Measurements from ENCODE around the gene FTO.

FTO gene

GRCh38 chr16:53755026-53755910 is 51.3 kb downstream of the FTO start:
- DNase-seq (ENCODE audit: low read depth): peak; percentile 80

- no peak for DNase-seq (ENCODE audit: low read depth)
Measured at GRCh38 chr16:53756275-53756996, 52.5 kb downstream of the FTO start.

- DNase-seq (ENCODE audit: low read depth): no peak
Measured at GRCh38 chr16:53757971-53758609, 54.1 kb downstream of the FTO start.

GRCh38 chr16:53761962-53762703 is 58.2 kb downstream of the FTO start:
- peak; percentile 56 for DNase-seq (ENCODE audit: low read depth)

- DNase-seq (ENCODE audit: low read depth): peak; percentile 79
Measured at GRCh38 chr16:53766304-53767016, 62.5 kb downstream of the FTO start.

GRCh38 chr16:53768167-53768566 is 64.2 kb downstream of the FTO start:
- peak; percentile 65 for DNase-seq (ENCODE audit: low read depth)

- peak; percentile 96 for DNase-seq (ENCODE audit: low read depth)
Measured at GRCh38 chr16:53768593-53768992, 64.6 kb downstream of the FTO start.

- DNase-seq (ENCODE audit: low read depth): no peak
Measured at GRCh38 chr16:53769185-53769584, 65.2 kb downstream of the FTO start.

- DNase-seq (ENCODE audit: low read depth): no peak
Measured at GRCh38 chr16:53769787-53770186, 65.8 kb downstream of the FTO start.

GRCh38 chr16:53770641-53771040 is 66.7 kb downstream of the FTO start:
- DNase-seq (ENCODE audit: low read depth): peak; percentile 44

GRCh38 chr16:53771655-53772497 is 67.9 kb downstream of the FTO start:
- peak; percentile 47 for DNase-seq (ENCODE audit: low read depth)

GRCh38 chr16:53773150-53773846 is 69.3 kb downstream of the FTO start:
- DNase-seq (ENCODE audit: low read depth): peak; percentile 87

- peak; percentile 66 for DNase-seq (ENCODE audit: low read depth)
Measured at GRCh38 chr16:53773881-53774280, 69.9 kb downstream of the FTO start.

GRCh38 chr16:53775106-53775820 is 71.3 kb downstream of the FTO start:
- no peak for DNase-seq (ENCODE audit: low read depth)

- peak; percentile 94 for DNase-seq (ENCODE audit: low read depth)
Measured at GRCh38 chr16:53775821-53776431, 72.0 kb downstream of the FTO start.

GRCh38 chr16:53779186-53779585 is 75.2 kb downstream of the FTO start:
- no peak for DNase-seq (ENCODE audit: low read depth)

GRCh38 chr16:53780051-53780450 is 76.1 kb downstream of the FTO start:
- no peak for DNase-seq (ENCODE audit: low read depth)

- peak; percentile 71 for DNase-seq (ENCODE audit: low read depth)
Measured at GRCh38 chr16:53781023-53781605, 77.2 kb downstream of the FTO start.

Data from iris pigment epithelial cell (primary cell).